Loucy (cell line): ENCODE measurements around the gene AHRR.

Experiments used
- H2AFZ ChIP-seq: fragments of 200-600 bp; sonication (generic); 2 replicates; pipeline ENCODE4 v1.6.0; 2016; ENCODE audit warnings: antibody characterized with exemption, mild to moderate bottlenecking, low read length, moderate library complexity
- H3F3A ChIP-seq: fragments of 200-600 bp; 2 replicates; pipeline ENCODE4 v1.6.0; 2016; ENCODE audit warnings: antibody characterized with exemption, low read depth, mild to moderate bottlenecking
- H3K27me3 ChIP-seq: fragments of 200-600 bp; sonication (generic); 2 replicates; pipeline ENCODE4 v1.6.1; 2014; ENCODE audit warnings: low read length, mild to moderate bottlenecking; ENCODE audit not compliant: insufficient read depth, poor library complexity, severe bottlenecking
- H3K36me3 ChIP-seq: fragments of 200-600 bp; sonication (generic); 2 replicates; pipeline ENCODE4 v1.6.1; 2016; ENCODE audit warnings: low read length; ENCODE audit not compliant: insufficient read depth
- H3K4me1 ChIP-seq: fragments of 200-600 bp; sonication (generic); 2 replicates; pipeline ENCODE4 v1.5.1; 2014; ENCODE audit warnings: low read length, mild to moderate bottlenecking; ENCODE audit not compliant: insufficient read depth, poor library complexity, severe bottlenecking
- H3K4me2 ChIP-seq: fragments of 200-600 bp; sonication (generic); 2 replicates; pipeline ENCODE4 v1.6.0; 2014; ENCODE audit warnings: antibody characterized with exemption, low read length, low read depth, mild to moderate bottlenecking; ENCODE audit not compliant: poor library complexity, severe bottlenecking
- H3K4me3 ChIP-seq: fragments of 200-600 bp; sonication (generic); 2 replicates; pipeline ENCODE4 v1.5.1; 2014; ENCODE audit warnings: low read length, mild to moderate bottlenecking, mixed read lengths; ENCODE audit not compliant: poor library complexity, severe bottlenecking
- H3K79me2 ChIP-seq: fragments of 200-600 bp; sonication (generic); 2 replicates; pipeline ENCODE4 v1.6.1; 2014; ENCODE audit warnings: low read length; ENCODE audit not compliant: insufficient read depth
- H3K9ac ChIP-seq: fragments of 200-600 bp; sonication (generic); 2 replicates; pipeline ENCODE4 v1.6.0; 2014; ENCODE audit warnings: mild to moderate bottlenecking, low read depth, low read length, moderate library complexity; ENCODE audit not compliant: poor library complexity, severe bottlenecking
- H3K9me2 ChIP-seq: fragments of 200-600 bp; sonication (generic); replicated peaks from 2 replicates; pipeline ENCODE4 v1.6.1; 2016; ENCODE audit warnings: low read depth, low read length, mixed read lengths
- H3K9me3 ChIP-seq: fragments of 200-600 bp; sonication (generic); 2 replicates; pipeline ENCODE4 v1.6.1; 2014; ENCODE audit warnings: mild to moderate bottlenecking, antibody characterized with exemption, low read length, low read depth; ENCODE audit not compliant: insufficient read depth
- H4K20me1 ChIP-seq: fragments of 200-600 bp; sonication (generic); 2 replicates; pipeline ENCODE4 v1.6.0; 2014; ENCODE audit warnings: antibody characterized with exemption, low read length, mild to moderate bottlenecking; ENCODE audit not compliant: insufficient read depth, poor library complexity, severe bottlenecking
- EZH2phosphoT487 ChIP-seq: fragments of 200-600 bp; IDR thresholded peaks from 2 replicates; pipeline ENCODE4 v1.6.1; 2018; ENCODE audit warnings: antibody characterized with exemption, mild to moderate bottlenecking, moderate library complexity, borderline replicate concordance
- TF ChIP-seq, protein P1 (sequence below): fragments of 200-600 bp; sonication (generic); conservative IDR thresholded peaks from 2 replicates; pipeline ENCODE4 v1.5.1; 2014; ENCODE audit warnings: mild to moderate bottlenecking, antibody characterized with exemption, low read length

The AHRR gene

DNA sequence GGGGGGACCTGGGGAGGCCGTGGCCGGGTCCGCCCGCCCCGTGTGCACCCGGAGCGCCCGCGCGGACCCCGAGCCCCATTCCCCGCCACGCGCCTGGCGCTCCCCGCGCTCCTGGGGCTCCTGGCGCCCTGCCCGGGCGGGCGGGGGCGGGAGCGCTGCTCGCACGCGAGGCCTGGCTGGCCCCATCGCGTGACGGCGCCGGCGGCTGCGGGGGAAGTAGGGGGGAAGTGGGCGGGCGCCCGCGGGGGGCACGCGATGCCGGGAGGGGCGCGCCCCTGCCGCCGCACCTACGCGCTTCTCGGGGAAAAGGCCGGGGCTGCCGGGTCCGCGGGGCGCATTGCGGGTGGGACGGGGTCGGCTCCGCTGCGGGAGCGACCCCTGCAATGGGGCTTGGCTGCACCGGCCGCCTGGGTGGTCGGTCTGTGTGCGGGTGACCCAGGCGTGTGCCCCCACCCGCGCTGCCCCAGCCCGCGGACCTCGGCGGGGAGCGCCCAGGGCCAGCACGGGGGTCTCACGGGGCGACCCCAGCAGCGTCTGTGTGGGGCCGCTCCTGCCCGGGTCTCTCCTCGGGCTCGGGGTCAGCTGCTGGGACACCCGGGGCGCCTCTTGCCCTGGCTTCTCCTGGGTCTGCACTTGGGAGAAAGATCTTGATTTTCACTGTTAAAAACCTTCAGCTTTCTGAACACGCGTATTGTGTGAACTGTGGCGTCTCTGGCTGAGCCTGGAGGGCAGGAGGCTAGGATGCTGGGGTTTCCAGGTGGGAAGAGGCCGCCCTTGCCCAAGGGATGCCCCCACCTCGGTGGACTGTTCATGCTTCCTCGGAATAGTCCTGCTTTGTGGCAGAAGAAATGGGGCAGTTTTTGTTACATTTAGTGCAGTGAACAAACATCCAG, 52.4 kb downstream of the AHRR start:
- H3K9ac ChIP-seq = peak overlapping the region; percentile 92
- peaks cover 89% of the 10 kb centered on the region for H3K4me1 ChIP-seq
- H3K9me2 ChIP-seq = no peaks in the 10 kb centered on the region
- TF ChIP-seq EZH2phosphoT487 = no peak
- TF ChIP-seq, protein P1, sequence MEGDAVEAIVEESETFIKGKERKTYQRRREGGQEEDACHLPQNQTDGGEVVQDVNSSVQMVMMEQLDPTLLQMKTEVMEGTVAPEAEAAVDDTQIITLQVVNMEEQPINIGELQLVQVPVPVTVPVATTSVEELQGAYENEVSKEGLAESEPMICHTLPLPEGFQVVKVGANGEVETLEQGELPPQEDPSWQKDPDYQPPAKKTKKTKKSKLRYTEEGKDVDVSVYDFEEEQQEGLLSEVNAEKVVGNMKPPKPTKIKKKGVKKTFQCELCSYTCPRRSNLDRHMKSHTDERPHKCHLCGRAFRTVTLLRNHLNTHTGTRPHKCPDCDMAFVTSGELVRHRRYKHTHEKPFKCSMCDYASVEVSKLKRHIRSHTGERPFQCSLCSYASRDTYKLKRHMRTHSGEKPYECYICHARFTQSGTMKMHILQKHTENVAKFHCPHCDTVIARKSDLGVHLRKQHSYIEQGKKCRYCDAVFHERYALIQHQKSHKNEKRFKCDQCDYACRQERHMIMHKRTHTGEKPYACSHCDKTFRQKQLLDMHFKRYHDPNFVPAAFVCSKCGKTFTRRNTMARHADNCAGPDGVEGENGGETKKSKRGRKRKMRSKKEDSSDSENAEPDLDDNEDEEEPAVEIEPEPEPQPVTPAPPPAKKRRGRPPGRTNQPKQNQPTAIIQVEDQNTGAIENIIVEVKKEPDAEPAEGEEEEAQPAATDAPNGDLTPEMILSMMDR = no peak
- no peaks in the 10 kb centered on the region for H3K36me3 ChIP-seq
- no peaks in the 10 kb centered on the region for H3K9me3 ChIP-seq
- peaks cover 12% of the 10 kb centered on the region; the same call in 1 of the 2 replicates for H3K79me2 ChIP-seq
- peak overlapping the region; percentile 77 for H3K4me3 ChIP-seq
- H2AFZ ChIP-seq = no peak overlapping the region
- no peaks in the 10 kb centered on the region for H4K20me1 ChIP-seq
- H3K27me3 ChIP-seq = no peaks in the 10 kb centered on the region
- no peaks in the 10 kb centered on the region for H3F3A ChIP-seq
- H3K4me2 ChIP-seq = peak overlapping the region; percentile 82

DNA sequence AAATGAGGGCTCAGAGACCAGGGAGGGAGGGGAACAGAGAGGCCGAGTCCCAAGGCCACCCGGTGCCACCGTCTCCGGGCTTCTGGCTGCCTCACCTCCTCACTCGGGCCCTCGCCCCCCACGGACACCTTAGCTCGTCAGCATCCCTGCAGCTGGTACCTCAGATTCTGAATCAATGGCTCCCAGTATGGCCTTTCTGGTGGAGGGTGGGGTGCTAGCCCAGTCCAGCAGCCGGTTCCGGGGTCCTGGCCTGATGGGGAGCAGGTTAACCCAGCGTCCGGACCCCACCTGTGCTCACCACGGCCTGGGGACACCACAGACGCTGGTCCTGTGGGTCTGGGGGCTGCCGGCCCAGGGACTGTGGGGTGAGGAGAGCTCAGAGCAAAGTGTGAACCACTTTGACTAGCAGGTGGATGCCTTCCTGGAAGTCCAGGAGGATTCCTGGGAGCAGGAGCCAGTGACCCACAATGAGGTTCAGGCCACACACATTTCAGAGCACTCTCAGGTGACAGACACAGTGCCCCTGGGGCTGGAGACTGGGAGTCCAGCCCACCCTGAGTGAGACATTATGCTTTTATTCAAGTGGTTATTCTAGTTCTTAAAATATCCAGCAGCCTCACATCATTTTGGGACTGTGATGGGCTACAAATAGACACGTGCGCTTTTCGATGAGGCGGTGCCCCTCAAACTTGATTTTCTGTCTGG, 53.3 kb downstream of the AHRR start:
- peaks cover 12% of the 10 kb centered on the region; the same call in 1 of the 2 replicates for H3K79me2 ChIP-seq
- peak overlapping the region; percentile 77 for H3K4me3 ChIP-seq
- TF ChIP-seq, protein P1 = no peak
- TF ChIP-seq EZH2phosphoT487 = no peak
- H3K9ac ChIP-seq = peak overlapping the region; percentile 81
- no peaks in the 10 kb centered on the region for H3K9me2 ChIP-seq
- H3K9me3 ChIP-seq = no peaks in the 10 kb centered on the region
- no peak overlapping the region for H2AFZ ChIP-seq
- H3K36me3 ChIP-seq = no peaks in the 10 kb centered on the region
- peaks cover 89% of the 10 kb centered on the region for H3K4me1 ChIP-seq
- no peaks in the 10 kb centered on the region for H3F3A ChIP-seq
- no peaks in the 10 kb centered on the region for H3K27me3 ChIP-seq
- H3K4me2 ChIP-seq = peak overlapping the region; percentile 71
- H4K20me1 ChIP-seq = no peaks in the 10 kb centered on the region

DNA sequence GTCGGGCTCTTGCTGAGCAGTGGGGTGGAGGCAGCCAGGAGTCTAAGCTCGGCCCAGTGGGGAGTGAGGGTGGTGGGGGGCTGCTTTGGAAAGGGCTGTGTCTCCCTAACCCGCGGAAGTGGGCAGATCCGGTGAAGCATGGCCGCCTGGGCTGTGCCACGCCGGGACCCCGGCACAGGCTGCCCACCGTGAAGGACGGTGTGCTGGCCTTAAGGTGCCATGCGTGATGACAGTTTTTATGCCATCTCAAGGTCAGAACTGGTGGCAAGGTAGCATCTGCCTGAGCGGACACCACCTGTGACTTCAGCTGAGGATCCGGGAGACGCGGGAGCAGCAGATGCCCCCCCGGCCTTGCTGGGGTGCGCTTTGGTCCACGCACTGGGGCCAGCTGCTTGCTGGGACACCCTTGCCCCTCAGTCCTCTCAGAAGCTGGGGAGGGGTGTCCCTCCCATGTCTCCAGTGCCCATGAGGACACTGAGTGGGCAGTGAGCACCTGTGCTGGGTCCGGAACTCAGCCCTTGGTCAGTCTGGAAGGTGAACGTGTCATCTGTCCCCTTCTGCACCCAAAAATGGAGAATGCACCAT, 53.9 kb downstream of the AHRR start:
- H3K4me1 ChIP-seq = peaks cover 87% of the 10 kb centered on the region
- no peaks in the 10 kb centered on the region for H3K36me3 ChIP-seq
- H3F3A ChIP-seq = no peaks in the 10 kb centered on the region
- no peaks in the 10 kb centered on the region for H4K20me1 ChIP-seq
- peak overlapping the region; percentile 81 for H3K9ac ChIP-seq
- TF ChIP-seq, protein P1 = no peak
- TF ChIP-seq EZH2phosphoT487 = no peak
- H3K4me3 ChIP-seq = no peak overlapping the region
- no peaks in the 10 kb centered on the region for H3K9me3 ChIP-seq
- H3K79me2 ChIP-seq = peaks cover 12% of the 10 kb centered on the region; the same call in 1 of the 2 replicates
- H3K9me2 ChIP-seq = no peaks in the 10 kb centered on the region
- H3K27me3 ChIP-seq = no peaks in the 10 kb centered on the region
- H3K4me2 ChIP-seq = no peak overlapping the region
- H2AFZ ChIP-seq = no peak overlapping the region
